Psoas muscle (tissue), 8 donors: ENCODE data around the gene RYK. TPM values are rescaled to one million over a fixed set of nuclear protein-coding genes. Genes with fewer than 3 reads are reported as not detected.
A peak's percentile ranks its signal among the peaks of the same experiment; 100 is the strongest.

Source experiments
- ATAC-seq, 4 donors: fragments of 200-7000 bp; cut with Tn5 transposase; one replicate each; pipeline ENCODE4 v1.9.1; 2020; ENCODE audit warnings: moderate library complexity in 3 of 4, mild to moderate bottlenecking in 2 of 4
- DNase-seq, 2 donors: peaks; one replicate each; pipeline ENCODE4 v3.0.0-alpha.2; 2020
- H3K27ac ChIP-seq: fragments of 200-600 bp; one replicate; pipeline ENCODE4 v1.8.0; 2022
- H3K27me3 ChIP-seq, 3 donors: fragments of 200-600 bp in 1 of 3; one replicate each; pipeline versions ENCODE4 v1.6.1 to v1.8.0; 2013 to 2022; ENCODE audit warnings: low read length in 2 of 3, mild to moderate bottlenecking in 2 of 3, moderate library complexity in 1 of 3; ENCODE audit not compliant: insufficient read depth in 3 of 3
- H3K36me3 ChIP-seq, 2 donors: fragments of 200-600 bp in 1 of 2; one replicate each; pipeline versions ENCODE4 v1.6.1 to v1.8.0; 2013 to 2022; ENCODE audit warnings: low read depth in 1 of 2, mild to moderate bottlenecking in 1 of 2, moderate library complexity in 1 of 2; ENCODE audit not compliant: insufficient read depth in 1 of 2
- H3K4me1 ChIP-seq: fragments of 200-600 bp; one replicate; pipeline ENCODE4 v1.8.0; 2022
- H3K4me3 ChIP-seq: fragments of 200-600 bp; one replicate; pipeline ENCODE4 v1.8.0; 2022; ENCODE audit warnings: mild to moderate bottlenecking
- H3K9me3 ChIP-seq: fragments of 200-600 bp; one replicate; pipeline ENCODE4 v1.8.0; 2022
- WGBS, 3 donors: extraction: QIAGEN DNeasy Blood & Tissue Kit; methylation state at CpG; one replicate each; pipeline versions ENCODE4 v1.1.6 to v1.1.7; 2013; 5-methylcytosine and 5-hydroxymethylcytosine counted together
- intact Hi-C, 2 donors: fragments of 100-400 bp; cut with DNase I; formaldehyde crosslinking; loops; one replicate each; pipeline versions ENCODE4 v1.11.0 to v1.14.2; 2022
- polyA plus RNA-seq, 3 donors: library from polyadenylated mRNA; stranded (reverse); fragments of 200-250 nt; gene quantifications; one replicate each; pipeline ENCODE4 v1.2.3, GENCODE V29; 2013
- total RNA-seq, 4 donors: library from RNA; stranded (reverse); fragmentation: NEBNext Ultra II Directional in 2 of 4; extraction: Animal tissue kit (Norgen Biotek cat#: 25700) in 2 of 4; gene quantifications; one replicate each; pipeline versions ENCODE4 v1.2.1 to v1.2.4, GENCODE V29; 2021 to 2023
- TF ChIP-seq, protein P1 (sequence below): fragments of 200-600 bp; IDR thresholded peaks from one replicate; pipeline ENCODE4 v1.8.0; 2022; ENCODE audit warnings: antibody characterized with exemption
- donor health status: healthy with polysubstance abuse.
- donor health status: DM: no; HTN: no; CAD: no; lungs with moderate emphysema.
- donor health status: Bipolar disorder and iron deficiency.
- donor health status: healthy.
- donor health status: DM: yes; HTN: yes; CAD: no.
- donor health status: DM: no; HTN: no; CAD: no.
- donor health status: DM: no; HTN: no; CAD: no.
- donor health status: DM: yes; HTN: yes; CAD: no.

RYK gene
- total and polyA plus RNA-seq, 7 donors, result 19.7 to 35.4 (median 25.8) TPM

DNA sequence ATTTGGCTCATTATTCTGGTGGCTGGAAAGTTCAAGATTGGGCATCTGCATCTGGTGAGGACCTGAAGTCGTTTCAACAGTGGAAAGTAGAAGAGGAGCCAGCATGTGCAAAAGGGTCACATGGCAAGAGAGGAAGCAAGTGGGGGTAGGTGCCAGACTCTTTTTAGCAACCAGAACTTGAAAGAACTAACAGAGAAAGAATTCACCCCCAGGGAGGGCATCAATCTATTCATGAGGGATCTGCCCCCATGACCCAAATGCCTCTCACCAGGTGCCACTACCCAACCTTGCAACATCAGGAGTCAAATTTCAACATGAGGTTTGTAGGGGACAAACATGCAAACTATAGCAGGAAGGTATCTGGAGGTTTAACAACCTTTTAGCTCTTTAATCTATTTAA lies 10.3 kb upstream of the RYK start:
- no peak for DNase-seq

DNA sequence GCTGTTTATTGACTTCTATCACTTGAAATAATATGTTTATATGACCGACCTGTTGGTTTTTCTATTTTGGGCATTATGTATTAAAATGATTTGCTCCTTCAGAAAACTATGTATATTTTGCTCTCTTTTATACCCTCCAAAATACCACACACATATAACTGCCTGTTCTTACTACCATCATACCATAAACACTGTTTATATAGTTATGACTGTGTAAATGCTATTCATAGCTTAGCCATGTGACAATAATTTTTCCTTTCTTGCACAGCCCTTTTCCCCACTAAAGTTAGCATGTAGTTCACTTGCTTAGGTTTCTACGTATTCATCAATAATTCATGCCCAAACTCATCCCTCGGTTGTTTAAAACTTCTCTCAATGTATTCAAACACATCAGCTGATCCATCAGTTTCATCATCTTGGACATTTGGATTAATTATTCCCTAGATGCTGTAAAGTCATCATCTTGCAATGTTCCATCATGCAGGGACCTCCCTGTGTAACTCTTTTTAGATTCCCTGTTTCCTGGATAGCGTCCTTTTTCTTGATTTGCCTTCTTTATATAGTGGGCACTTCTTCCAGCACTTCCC lies 8.2 kb upstream of the RYK start:
- 87 to 90% (median 88%) methylated on average over 4 of the region's 4 CpGs for WGBS, 3 donors
- intact Hi-C loops, result no loop called here
- H3K9me3 ChIP-seq, result no peaks in the 10 kb centered on the region
- ATAC-seq (no peak), DNase-seq (no peak)
- TF ChIP-seq, protein P1, sequence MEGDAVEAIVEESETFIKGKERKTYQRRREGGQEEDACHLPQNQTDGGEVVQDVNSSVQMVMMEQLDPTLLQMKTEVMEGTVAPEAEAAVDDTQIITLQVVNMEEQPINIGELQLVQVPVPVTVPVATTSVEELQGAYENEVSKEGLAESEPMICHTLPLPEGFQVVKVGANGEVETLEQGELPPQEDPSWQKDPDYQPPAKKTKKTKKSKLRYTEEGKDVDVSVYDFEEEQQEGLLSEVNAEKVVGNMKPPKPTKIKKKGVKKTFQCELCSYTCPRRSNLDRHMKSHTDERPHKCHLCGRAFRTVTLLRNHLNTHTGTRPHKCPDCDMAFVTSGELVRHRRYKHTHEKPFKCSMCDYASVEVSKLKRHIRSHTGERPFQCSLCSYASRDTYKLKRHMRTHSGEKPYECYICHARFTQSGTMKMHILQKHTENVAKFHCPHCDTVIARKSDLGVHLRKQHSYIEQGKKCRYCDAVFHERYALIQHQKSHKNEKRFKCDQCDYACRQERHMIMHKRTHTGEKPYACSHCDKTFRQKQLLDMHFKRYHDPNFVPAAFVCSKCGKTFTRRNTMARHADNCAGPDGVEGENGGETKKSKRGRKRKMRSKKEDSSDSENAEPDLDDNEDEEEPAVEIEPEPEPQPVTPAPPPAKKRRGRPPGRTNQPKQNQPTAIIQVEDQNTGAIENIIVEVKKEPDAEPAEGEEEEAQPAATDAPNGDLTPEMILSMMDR, result no peak
- H3K36me3 ChIP-seq, result no peaks in the 10 kb centered on the region
- no peak overlapping the region for H3K4me3 ChIP-seq
- no peaks in the 10 kb centered on the region for H3K27me3 ChIP-seq
- H3K4me1 ChIP-seq, result no peaks in the 10 kb centered on the region
- H3K27ac ChIP-seq, result no peak overlapping the region

More for the DNA sequence above, 10.3 kb upstream of the RYK start:
- Histone ChIP-seq H3K4me1 (no peaks in the 10 kb centered on the region), H3K27ac (no peak overlapping the region), H3K4me3 (no peak overlapping the region), H3K9me3 (no peaks in the 10 kb centered on the region), H3K27me3 (no peaks in the 10 kb centered on the region), H3K36me3 (no peaks in the 10 kb centered on the region)
- ATAC-seq, result peak; percentile 53 to 79 (median 69)
- 4 to 13% (median 12%) methylated on average over 1 of the region's 1 CpG for WGBS, 3 donors
- TF ChIP-seq, protein P1, result no peak
- intact Hi-C loops, result no loop called here

DNA sequence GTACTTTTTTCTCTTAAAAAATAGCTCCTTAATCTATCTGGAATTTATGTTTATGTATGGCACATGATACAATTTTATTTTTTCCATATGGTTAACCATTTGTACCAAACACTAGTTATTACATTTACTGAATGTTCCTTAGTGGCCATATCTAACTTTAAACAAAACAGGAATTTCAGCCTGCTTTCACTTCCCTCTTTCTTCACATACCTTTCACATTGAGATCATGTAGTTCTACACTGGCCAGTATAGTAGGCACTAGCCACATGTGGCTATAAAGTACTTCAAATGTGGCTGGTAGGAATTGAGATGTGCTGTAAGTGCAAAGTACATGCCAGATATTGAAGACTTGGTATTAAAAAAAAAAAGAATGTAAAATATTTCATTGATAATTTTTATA lies 4.7 kb upstream of the RYK start:
- H3K4me1 ChIP-seq, result peaks cover 5% of the 10 kb centered on the region
- H3K4me3 ChIP-seq, result no peak overlapping the region
- H3K27me3 ChIP-seq, result no peaks in the 10 kb centered on the region
- ATAC-seq, result no peak
- no peaks in the 10 kb centered on the region for H3K9me3 ChIP-seq
- TF ChIP-seq, protein P1, result no peak
- no peak overlapping the region for H3K27ac ChIP-seq
- intact Hi-C loops, result no loop called here
- H3K36me3 ChIP-seq, result no peaks in the 10 kb centered on the region
- no peak for DNase-seq

DNA sequence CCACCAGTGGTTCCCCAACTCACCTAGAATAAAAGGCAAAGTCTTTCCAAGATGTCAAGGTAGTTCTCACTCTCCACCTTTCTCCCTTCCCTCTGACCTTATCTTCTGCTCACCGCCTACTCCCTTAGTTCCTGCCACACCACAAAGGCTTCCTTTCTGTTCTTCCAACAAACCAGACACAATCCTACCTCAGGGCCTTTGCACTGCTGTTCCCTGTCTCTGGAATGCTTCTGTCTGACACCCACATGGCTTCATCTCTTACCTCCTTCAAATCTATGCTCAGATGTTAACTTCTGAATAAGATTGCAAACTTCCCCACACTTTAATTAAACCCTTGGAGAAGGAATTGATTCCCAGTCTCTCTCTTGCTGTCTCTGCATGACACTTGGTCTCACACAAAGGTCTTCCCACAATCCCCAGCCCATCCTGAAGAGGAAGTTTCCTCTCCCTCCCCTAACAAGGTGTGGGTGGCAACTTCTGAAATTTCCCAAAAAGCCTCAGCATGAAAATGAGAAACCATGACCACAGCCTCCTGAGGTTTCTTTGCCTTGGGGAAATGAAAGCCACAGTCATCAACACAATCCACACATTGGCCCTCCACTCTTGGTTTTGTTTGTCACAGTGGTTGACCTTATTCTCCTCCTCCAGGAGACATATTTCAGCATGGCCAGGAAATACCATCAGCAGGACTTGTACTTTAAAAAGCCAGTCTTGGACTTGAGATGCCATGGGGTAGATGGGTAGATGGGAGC lies 3.0 kb upstream of the RYK start:
- H3K4me3 ChIP-seq, result no peak overlapping the region
- 91 to 97% (median 92%) methylated on average over 1 of the region's 1 CpG for WGBS, 3 donors
- peaks cover 15% of the 10 kb centered on the region for H3K4me1 ChIP-seq
- H3K27ac ChIP-seq, result no peak overlapping the region
- H3K9me3 ChIP-seq, result no peaks in the 10 kb centered on the region
- TF ChIP-seq, protein P1, result no peak
- no peaks in the 10 kb centered on the region for H3K36me3 ChIP-seq
- intact Hi-C loops, result no loop called here
- no peak for ATAC-seq
- no peak for DNase-seq
- H3K27me3 ChIP-seq, result no peaks in the 10 kb centered on the region

DNA sequence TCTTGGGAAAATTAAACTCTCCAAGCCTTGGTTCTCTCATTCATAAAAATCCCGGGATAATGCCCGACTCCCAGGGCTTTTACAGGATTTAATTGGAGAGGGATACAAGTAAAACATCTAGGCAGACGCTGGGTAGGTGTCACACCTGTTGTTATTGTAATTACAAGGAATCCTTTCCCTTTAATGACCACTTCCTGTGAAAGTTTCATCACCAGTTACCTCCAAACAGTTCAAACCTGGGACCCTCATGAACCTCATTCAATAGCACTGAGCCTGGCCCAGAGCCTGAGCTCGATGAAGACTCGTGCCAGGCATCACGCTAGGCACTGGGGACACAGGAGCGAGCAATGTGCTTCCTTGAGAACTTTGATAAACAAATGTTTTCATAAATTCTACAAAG lies 2.1 kb upstream of the RYK start:
- TF ChIP-seq, protein P1, result no peak
- Histone ChIP-seq H3K27me3 (no peaks in the 10 kb centered on the region), H3K4me1 (peaks cover 15% of the 10 kb centered on the region), H3K4me3 (no peak overlapping the region), H3K36me3 (no peaks in the 10 kb centered on the region), H3K9me3 (no peaks in the 10 kb centered on the region), H3K27ac (peak overlapping the region; percentile 33)
- DNase-seq (no peak), ATAC-seq (no peak)
- intact Hi-C loops, result no loop called here
- 76 to 80% (median 77%) methylated on average over 7 of the region's 7 CpGs for WGBS, 3 donors
